GM12865 (cell line): ENCODE measurements around the gene PPP1R3F.
"Not testable (repeated sequence)": the region's sequence is repeated elsewhere in the genome, so short reads cannot be mapped to it uniquely, and the experiment has no call there.

Source experiments
- DNase-seq: peaks from one replicate; pipeline ENCODE4 v3.0.0; 2010; ENCODE audit warnings: low read depth
- H3K4me3 ChIP-seq: 2 replicates; pipeline ENCODE4 v1.5.1; 2011; ENCODE audit warnings: mild to moderate bottlenecking, low read depth, low read length, control low read depth
- CTCF ChIP-seq: IDR thresholded peaks from 2 replicates; pipeline ENCODE4 v1.5.1; 2011; ENCODE audit warnings: low read length, control low read depth, low read depth, inconsistent platforms; ENCODE audit not compliant: insufficient read depth; ENCODE audit errors: missing control alignments

The PPP1R3F gene

DNA sequence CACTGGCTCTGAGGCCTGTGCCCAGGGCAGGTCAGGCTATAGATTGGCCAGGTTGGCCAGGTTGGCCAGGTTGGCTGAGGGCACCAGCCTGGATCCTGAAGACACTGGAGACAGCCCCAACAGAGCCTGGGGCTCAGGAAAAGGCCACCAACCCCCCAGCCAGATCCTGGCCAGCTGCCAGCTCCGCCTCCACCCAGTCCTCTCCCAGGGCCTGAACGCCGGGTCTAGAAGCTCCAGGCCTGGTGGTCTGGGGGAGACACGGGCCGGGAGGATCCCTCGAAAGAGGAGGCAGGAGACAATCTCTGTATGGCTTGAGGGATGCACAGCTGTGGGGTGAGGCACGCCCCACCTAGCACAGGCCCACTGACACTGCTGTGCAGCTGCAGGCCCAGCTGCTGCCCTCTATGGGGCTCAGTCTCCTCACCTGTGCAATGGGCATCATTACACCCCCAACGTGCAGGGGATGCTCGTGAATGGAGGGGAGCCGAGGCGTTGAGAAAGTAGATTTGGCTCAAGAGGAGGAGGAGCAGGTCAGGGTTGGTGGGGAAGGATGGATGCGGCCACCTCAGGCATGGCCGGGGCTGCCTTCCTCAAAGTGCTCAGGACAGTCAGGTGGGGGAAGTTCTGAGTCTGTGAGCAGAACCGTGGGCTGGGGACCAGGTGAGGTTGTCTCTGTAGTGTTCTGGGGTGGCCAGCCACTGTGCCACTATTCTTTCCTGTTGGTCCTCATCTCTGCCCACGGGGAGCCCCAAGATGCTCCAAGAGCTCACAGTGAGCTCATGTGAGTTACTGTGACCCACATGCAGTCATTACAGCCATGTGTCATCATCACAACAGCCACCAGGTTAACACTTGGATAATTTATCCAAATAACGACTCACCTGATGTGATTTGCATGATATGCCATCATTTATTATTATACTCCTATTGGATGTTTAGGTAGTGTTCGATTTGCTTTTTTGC, 23.1 kb downstream of the PPP1R3F start:
- no peak overlapping the region for H3K4me3 ChIP-seq
- no peak for TF ChIP-seq CTCF
- DNase-seq, result no peak

DNA sequence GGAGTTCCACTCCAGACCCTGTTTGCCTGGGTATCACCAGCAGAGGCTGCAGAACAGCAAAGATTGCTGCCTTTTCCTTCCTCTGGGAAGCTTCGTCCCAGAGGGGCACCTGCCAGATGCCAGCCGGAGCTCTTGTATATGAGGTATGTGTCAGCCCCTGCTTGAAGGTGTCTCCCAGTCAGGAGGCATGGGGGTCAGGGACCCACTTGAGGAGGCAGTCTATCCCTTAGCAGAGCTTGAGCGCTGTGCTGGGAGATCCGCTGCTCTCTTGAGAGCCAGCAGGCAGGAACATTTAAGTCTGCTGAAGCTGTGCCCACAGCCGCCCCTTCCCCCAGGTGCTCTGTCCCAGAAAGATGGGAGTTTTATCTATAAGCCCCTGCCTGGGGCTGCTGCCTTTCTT, 29.7 kb downstream of the PPP1R3F start:
- not testable (repeated sequence) for DNase-seq, H3K4me3 ChIP-seq

- no peak overlapping the region for H3K4me3 ChIP-seq
- TF ChIP-seq CTCF, result no peak
- DNase-seq, result no peak
Measured at GRCh38 chrX:49300703-49301102, 31.1 kb downstream of the PPP1R3F start.

DNA sequence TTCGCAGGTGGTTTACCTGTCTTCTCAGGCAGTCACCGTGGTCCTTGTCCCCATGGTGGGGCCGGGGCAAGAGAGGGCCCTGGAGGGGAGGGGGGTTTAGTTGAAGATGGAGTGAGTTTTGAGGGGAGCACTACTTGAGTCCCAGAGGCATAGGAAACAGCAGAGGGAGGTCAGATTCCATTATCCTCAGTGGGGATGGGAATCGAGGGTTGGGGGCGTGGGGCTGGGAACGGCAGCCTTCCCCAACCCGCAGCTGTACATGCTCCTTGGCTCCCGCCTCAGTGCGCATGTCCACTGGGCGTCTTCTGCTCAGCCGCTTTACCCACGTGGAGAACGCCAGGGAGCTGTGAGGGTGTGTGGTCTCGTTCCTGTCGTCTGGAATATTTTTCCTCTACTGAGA, 33.8 kb downstream of the PPP1R3F start, which contains the start of gene GAGE10:
TSS of gene GAGE10 (plus strand) at position 301 of the 400 bp plus-strand sequence. CDS start 1,214 bp downstream, outside the sequence.
- H3K4me3 ChIP-seq, result no peak within 1 kb of the TSS
- no peak for DNase-seq
- TF ChIP-seq CTCF, result no peak

DNA sequence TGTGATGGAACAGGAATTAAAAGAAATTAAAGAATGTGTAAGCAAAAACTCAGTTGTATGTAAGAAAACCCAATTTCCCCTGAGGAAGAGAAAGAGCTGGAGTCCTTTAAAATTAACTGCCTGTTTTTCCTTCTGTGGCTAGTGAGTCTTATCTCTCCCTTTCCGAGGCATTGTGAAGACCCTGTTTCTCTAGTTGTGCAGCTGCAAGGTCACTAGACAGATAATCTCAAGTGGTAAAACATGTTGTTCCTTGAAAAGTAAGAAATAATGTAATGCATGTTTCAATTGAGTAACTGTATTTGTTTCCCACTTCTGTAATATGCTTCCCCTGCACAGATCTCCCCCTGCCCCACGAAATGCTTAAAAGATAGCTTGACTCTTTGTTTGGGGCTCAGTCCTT, 38.2 kb downstream of the PPP1R3F start:
- not testable (repeated sequence) for H3K4me3 ChIP-seq, DNase-seq

- TF ChIP-seq CTCF, result no peak
- no peak overlapping the region for H3K4me3 ChIP-seq
- no peak for DNase-seq
Measured at GRCh38 chrX:49308604-49309269, 39.1 kb downstream of the PPP1R3F start.

DNA sequence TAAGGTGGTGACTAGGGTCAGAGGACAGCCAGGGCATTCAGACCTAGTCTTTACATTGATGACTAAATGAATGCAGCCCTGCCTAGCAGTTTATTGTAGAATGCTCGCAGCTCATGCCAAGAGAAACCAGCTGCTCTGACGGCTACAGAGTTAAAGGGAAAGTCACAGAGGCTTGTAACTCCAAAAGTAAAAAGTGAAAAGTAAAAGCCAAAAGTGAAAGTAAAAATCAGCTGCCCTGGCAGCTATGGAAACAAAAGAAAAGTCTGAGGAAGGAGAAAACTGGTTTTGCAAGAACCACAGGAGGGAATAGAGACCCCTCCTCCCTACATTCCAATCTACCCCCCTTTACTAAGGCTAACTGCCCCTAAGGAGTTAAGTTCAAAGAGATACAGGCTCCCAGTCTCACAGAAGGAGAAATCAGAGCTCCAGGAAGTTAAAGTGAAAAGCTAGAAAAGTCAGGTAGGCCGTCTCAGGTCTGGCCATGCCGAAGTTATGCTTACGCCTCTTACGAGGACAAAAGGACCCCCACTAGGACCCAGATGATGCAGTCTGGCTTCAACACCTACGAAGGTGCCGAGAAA, 39.9 kb downstream of the PPP1R3F start:
- no peak for TF ChIP-seq CTCF
- no peak overlapping the region for H3K4me3 ChIP-seq
- no peak for DNase-seq
